Endothelial cell of coronary artery (primary cell): ENCODE data around the gene ZNF605. TPM values are rescaled to one million over a fixed set of nuclear protein-coding genes. Genes with fewer than 3 reads are reported as not detected.

ENCODE experiments used
- total RNA-seq: library from RNA; depleted of rRNA; stranded (reverse); fragments of >200 nt; gene quantifications from 2 replicates; pipeline ENCODE4 v1.2.3, GENCODE V29; 2014

The ZNF605 gene
- 4.4 and 9.1 TPM in 2 replicates for total RNA-seq

DNA sequence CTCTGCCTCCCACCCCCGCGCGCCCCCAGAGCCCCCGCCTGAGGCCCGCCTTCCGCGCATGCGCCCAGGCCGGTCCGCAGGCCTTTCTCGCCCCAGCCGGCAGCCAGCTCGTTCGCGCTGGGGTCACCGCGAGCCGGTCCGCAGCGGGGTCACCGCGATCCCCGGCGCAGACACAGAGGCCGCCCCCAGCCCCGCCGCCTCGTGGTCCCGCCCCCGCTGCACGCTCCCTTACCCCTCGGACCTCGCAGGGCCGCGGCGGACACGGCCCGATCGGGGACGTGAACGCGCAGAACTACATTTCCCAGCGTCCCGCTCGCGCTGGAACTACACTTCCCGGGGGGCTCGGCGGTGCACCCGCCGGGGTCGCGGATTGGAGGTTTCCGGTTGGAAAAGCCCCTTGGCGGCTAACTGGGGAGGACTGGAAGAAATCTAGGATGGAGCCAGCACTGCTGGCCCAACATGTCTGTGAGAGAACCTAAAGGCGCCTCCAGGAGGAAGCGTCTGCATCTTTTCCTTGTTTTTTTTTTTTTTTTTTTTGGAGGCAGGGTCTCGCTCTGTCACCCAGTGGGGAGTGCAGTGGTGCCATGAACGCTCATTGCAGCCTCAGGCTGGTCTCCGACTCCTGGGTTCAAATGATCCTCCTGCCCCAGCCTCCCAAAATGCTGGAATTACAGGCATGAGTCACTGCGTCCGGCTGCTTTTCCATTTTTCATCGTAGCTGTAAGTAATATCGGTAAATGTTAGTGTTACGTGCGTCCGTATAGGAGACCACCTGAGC, at the start of gene ZNF605:
ZNF605 (minus strand) TSS at position 296 of the 778 bp plus-strand sequence. CDS start 10,671 bp downstream, outside the sequence.

DNA sequence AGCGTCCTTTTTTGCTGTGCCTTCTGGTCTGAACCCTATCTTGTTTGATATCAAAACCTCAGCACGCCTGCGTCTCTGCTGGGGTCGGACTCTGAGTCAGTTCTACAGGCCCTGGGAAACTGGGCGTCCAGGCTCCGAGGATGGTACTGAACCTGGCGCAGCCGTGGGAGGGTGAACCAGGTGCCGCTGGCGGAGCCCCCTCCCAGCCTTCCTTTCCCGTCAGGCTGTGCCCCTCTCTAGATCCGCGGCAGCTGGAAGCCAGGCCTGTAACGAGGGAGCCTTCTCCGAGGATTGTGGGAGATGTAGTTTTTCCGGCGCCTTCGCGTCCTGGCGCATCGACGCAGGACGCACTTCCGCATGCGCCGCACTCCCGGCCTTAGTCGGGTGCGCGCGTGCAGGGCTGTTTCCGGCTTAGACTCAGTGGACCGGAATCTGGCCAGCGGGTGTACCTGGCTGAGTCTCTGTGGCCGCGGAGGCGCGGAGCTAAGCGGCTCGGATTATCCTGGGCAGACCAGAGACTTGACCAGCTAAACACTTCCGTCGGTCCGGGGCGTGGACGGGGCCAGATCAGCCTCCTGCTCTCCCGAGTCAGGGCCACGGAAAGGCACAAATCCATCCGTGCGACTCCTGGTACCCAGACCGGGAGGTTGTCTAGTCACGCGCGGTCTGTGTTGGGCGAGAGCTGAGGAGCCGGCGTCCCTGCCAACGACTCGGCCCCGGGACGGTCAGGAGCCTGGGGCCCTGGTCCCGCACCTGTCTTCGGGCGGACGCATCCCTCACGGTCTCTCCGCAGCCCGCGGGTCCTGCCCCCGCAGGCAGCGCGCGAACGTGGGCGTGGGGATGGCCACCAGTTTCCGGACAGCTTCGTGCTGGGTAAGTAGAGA, 30.1 kb upstream of the ZNF605 start, which contains the start of gene ZNF26:
ZNF26 (plus strand) TSS at position 367 of the 884 bp plus-strand sequence; CDS start at position 841, 474 bp downstream.

DNA sequence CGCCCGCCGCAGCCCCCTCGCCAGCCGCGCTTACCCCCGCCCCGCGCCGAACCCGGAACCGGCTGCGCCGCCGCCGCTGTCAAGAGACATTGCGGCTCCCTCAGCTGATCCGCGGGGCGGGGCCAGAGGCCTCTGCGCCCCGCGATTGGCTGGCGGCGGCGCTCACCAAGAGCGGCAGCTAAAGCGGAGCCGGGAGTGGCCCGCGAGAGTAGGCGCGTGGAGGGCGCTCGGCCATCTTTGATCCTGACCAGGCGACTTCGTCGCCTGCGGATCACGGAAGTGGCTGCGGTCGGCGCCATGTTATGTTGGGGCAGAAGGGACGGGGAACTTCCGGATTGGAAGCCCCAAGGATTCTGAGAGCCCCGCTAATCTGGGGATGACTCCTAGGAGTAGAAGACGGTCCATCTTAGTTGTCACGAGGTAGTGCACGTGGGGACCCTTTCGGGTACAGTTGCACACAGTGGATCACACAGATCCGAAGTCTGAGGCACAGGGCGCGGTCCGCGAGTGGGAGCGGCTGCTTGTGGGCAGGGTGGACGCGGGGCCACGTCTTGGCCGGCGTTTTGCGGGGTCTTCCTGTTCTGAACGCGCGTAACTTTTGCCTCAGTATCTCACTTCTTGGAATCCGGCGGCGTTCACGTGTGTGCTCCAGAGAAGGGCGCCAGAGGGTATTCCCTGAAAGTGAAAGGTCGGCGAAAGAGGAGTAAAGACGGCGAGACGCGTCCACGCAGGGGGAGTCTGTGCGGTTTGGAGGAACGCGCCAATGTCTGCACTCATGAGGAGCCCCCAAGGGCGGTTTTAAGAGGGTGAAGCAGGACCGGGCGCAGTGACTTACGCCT, 68.4 kb downstream of the ZNF605 start, which contains the start of gene CHFR:
CHFR (minus strand) TSS at position 93 of the 839 bp plus-strand sequence. CDS start 277 bp downstream, outside the sequence.

Other genes starting within 250 kb of the ZNF605 start
- 41.4 and 51.5 TPM in 2 replicates for gene PGAM5, start 245.5 kb downstream of the ZNF605 start, total RNA-seq
- gene ANKLE2, start 194.5 kb downstream of the ZNF605 start, total RNA-seq, result 63.6 and 76.9 TPM in 2 replicates
- 91.4 and 123 TPM in 2 replicates for gene GOLGA3, start 127.4 kb downstream of the ZNF605 start, total RNA-seq
- gene CHFR, start 68.7 kb downstream of the ZNF605 start, total RNA-seq, result 34.7 and 48.0 TPM in 2 replicates
- gene ZNF26, start 30.1 kb upstream of the ZNF605 start, total RNA-seq, result 10.0 and 12.1 TPM in 2 replicates
- gene ZNF84, start 81.2 kb upstream of the ZNF605 start, total RNA-seq, result 22.8 and 26.4 TPM in 2 replicates
- gene ZNF140, start 124.6 kb upstream of the ZNF605 start, total RNA-seq, result 27.8 and 29.5 TPM in 2 replicates
- 0.54 and 1.0 TPM in 2 replicates for gene ZNF891, start 174.0 kb upstream of the ZNF605 start, total RNA-seq
- gene ZNF10, start 174.3 kb upstream of the ZNF605 start, total RNA-seq, result 5.0 and 5.6 TPM in 2 replicates
- gene ZNF268, start 225.2 kb upstream of the ZNF605 start, total RNA-seq, result 24.8 and 28.7 TPM in 2 replicates